DND-41 (cell line): ENCODE results near the gene TFDP2.

Source experiments
- EZH2 ChIP-seq: IDR thresholded peaks from 3 replicates; pipeline ENCODE4 v1.6.1; 2012; ENCODE audit warnings: borderline replicate concordance, low read depth, mild to moderate bottlenecking, moderate library complexity, low read length, inconsistent platforms; ENCODE audit not compliant: severe bottlenecking
- TF ChIP-seq, protein P1 (sequence below): IDR thresholded peaks from 2 replicates; pipeline ENCODE4 v1.5.1; 2012; ENCODE audit warnings: borderline replicate concordance, low read length, moderate library complexity, mild to moderate bottlenecking; ENCODE audit not compliant: poor library complexity, severe bottlenecking; ENCODE audit errors: extremely low read depth

DNA sequence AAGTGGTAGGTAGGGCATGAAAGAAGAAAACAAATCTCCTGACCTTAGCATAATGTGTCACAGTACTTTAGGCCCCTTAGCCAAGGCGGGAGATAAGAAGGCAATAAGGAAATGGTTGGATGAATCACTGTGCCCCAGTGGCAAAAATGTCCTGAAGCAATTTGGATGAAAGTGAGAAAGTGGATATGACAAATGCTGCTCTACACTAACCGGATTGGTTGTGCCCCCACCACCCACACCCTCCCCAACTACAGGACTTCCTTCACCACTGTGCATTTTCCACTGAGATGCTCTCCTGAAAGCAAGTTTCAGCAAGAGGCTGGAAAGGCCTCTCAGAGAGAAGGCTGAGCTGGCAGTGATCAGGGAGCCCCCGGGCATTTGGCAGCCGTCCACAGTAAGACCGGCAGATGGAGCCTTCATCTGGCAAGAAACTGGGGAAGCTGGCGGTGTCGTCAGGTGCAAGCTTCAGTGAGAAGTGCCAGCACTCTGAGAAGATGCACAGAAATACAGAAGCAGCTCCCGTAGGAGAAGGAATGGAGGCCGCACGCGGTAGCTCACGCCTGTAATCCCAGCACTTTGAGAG is 209.1 kb downstream of the TFDP2 start:
- TF ChIP-seq, protein P1, sequence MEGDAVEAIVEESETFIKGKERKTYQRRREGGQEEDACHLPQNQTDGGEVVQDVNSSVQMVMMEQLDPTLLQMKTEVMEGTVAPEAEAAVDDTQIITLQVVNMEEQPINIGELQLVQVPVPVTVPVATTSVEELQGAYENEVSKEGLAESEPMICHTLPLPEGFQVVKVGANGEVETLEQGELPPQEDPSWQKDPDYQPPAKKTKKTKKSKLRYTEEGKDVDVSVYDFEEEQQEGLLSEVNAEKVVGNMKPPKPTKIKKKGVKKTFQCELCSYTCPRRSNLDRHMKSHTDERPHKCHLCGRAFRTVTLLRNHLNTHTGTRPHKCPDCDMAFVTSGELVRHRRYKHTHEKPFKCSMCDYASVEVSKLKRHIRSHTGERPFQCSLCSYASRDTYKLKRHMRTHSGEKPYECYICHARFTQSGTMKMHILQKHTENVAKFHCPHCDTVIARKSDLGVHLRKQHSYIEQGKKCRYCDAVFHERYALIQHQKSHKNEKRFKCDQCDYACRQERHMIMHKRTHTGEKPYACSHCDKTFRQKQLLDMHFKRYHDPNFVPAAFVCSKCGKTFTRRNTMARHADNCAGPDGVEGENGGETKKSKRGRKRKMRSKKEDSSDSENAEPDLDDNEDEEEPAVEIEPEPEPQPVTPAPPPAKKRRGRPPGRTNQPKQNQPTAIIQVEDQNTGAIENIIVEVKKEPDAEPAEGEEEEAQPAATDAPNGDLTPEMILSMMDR, result no peak
- no peak for TF ChIP-seq EZH2
